H1 (cell line): ENCODE measurements around the gene MYMX. TPM values are rescaled to one million over a fixed set of nuclear protein-coding genes. Genes with fewer than 3 reads are reported as not detected.
A peak's percentile ranks its signal among the peaks of the same experiment; 100 is the strongest.

ENCODE experiments used
- CTCF ChIA-PET: fragments of 300-600 bp; sonication (Branson Sonifier 250); formaldehyde crosslinking; loops from one replicate; lab custom pipeline; 2021; ENCODE audit not compliant: partially characterized antibody; lab: Charles Lee
- POLR2A ChIA-PET: fragments of 300-600 bp; sonication (Branson Sonifier 250); formaldehyde crosslinking; loops from one replicate; lab custom pipeline; 2021; ENCODE audit warnings: inconsistent platforms; ENCODE audit not compliant: partially characterized antibody; lab: Charles Lee
- DNase-seq, 2 experiments: peaks; one replicate each; pipeline versions ENCODE4 v3.0.0 to v3.0.0-alpha.2; 2010 to 2022; ENCODE audit warnings: low spot score in 2 of 2, low read depth in 1 of 2, mixed read lengths in 1 of 2
- FAIRE-seq: peaks from 2 replicates; lab custom pipeline; 2011; peaks lifted over from hg19 to GRCh38; lab: Jason Lieb, UNC
- H2AFZ ChIP-seq: 2 replicates; pipeline ENCODE4 v1.8.1; 2012; ENCODE audit warnings: low read length, inconsistent platforms
- H2AK5ac ChIP-seq: 2 replicates; pipeline ENCODE4 v1.6.1; 2013; ENCODE audit warnings: low read depth, low read length
- H2BK120ac ChIP-seq: replicated peaks from 2 replicates; pipeline ENCODE3; 2013; ENCODE audit warnings: low read depth, low read length, inconsistent platforms
- H2BK12ac ChIP-seq: 2 replicates; pipeline ENCODE4 v1.6.1; 2013; ENCODE audit warnings: low read depth, low read length
- H2BK15ac ChIP-seq: 2 replicates; pipeline ENCODE4 v1.6.1; 2013; ENCODE audit warnings: low read length
- H2BK20ac ChIP-seq: 2 replicates; pipeline ENCODE4 v1.6.1; 2013; ENCODE audit warnings: low read length
- H2BK5ac ChIP-seq: 2 replicates; pipeline ENCODE4 v1.6.1; 2013; ENCODE audit warnings: low read depth, low read length
- H3K14ac ChIP-seq: 2 replicates; pipeline ENCODE4 v1.6.1; 2013; ENCODE audit warnings: inconsistent platforms; ENCODE audit not compliant: insufficient read length
- H3K18ac ChIP-seq: 2 replicates; pipeline ENCODE4 v1.6.1; 2013; ENCODE audit warnings: low read length; ENCODE audit errors: extremely low read depth
- H3K23ac ChIP-seq: 2 replicates; pipeline ENCODE4 v1.6.1; 2013; ENCODE audit warnings: inconsistent platforms; ENCODE audit not compliant: insufficient read length
- H3K23me2 ChIP-seq: 2 replicates; pipeline ENCODE4 v1.6.1; 2013; ENCODE audit warnings: low read depth, low read length
- H3K27ac ChIP-seq: 2 replicates; pipeline ENCODE4 v1.6.1; 2011; ENCODE audit warnings: low read depth, low read length, inconsistent platforms
- H3K27me3 ChIP-seq, 4 experiments: replicated peaks in 1 of 4; 1 replicate in 1 of 4; 2 replicates in 3 of 4; pipeline versions ENCODE4 v1.6.1 to v1.8.1; 2011 to 2013; ENCODE audit warnings: low read length in 3 of 4, mild to moderate bottlenecking in 3 of 4, inconsistent platforms in 2 of 4, mixed read lengths in 2 of 4, moderate library complexity in 1 of 4; ENCODE audit not compliant: control insufficient read depth in 3 of 4, insufficient read depth in 3 of 4; ENCODE audit errors: extremely low read depth in 1 of 4
- H3K36me3 ChIP-seq, 4 experiments: 2 replicates each; pipeline versions ENCODE4 v1.6.1 to v1.8.1; 2011 to 2013; ENCODE audit warnings: mild to moderate bottlenecking in 4 of 4, low read length in 3 of 4, moderate library complexity in 2 of 4, control low read depth in 1 of 4, inconsistent platforms in 1 of 4; ENCODE audit not compliant: insufficient read depth in 4 of 4, control insufficient read depth in 2 of 4
- H3K4ac ChIP-seq: replicated peaks from 2 replicates; pipeline ENCODE3; 2013; ENCODE audit warnings: low read length, low read depth, mixed read lengths, inconsistent platforms; ENCODE audit not compliant: insufficient read length
- H3K4me1 ChIP-seq, 4 experiments: replicated peaks in 1 of 4; 1 replicate in 1 of 4; 2 replicates in 3 of 4; pipeline versions ENCODE4 v1.6.1 to v1.8.1; 2011 to 2013; ENCODE audit warnings: low read length in 3 of 4, inconsistent platforms in 2 of 4, mixed read lengths in 1 of 4; ENCODE audit not compliant: insufficient read depth in 4 of 4, control insufficient read depth in 3 of 4
- H3K4me2 ChIP-seq, 2 experiments: 2 replicates each; pipeline versions ENCODE4 v1.6.1 to v1.8.1; 2011 to 2013; ENCODE audit warnings: low read depth in 2 of 2, low read length in 2 of 2, control low read depth in 1 of 2, inconsistent platforms in 1 of 2, mild to moderate bottlenecking in 1 of 2; ENCODE audit not compliant: insufficient read depth in 1 of 2
- H3K4me3 ChIP-seq, 4 experiments: fragments of 200-600, 300-600 bp in 1 of 4; sonication (generic), shearing (Covaris generic), sonication (Bioruptor Twin) in 1 of 4; 2 replicates each; pipeline versions ENCODE4 v1.5.1 to v1.8.1; 2011 to 2016; ENCODE audit warnings: low read length in 4 of 4, low read depth in 3 of 4, control low read depth in 2 of 4, inconsistent platforms in 2 of 4, mild to moderate bottlenecking in 2 of 4, mixed read lengths in 1 of 4, moderate library complexity in 1 of 4; ENCODE audit not compliant: insufficient read depth in 2 of 4; ENCODE audit errors: extremely low read depth in 1 of 4
- H3K56ac ChIP-seq: replicated peaks from 2 replicates; pipeline ENCODE3; 2013; ENCODE audit warnings: low read depth, mild to moderate bottlenecking, mixed read lengths, low read length, inconsistent platforms; ENCODE audit not compliant: insufficient read length
- H3K79me1 ChIP-seq: 2 replicates; pipeline ENCODE4 v1.6.1; 2013; ENCODE audit warnings: low read depth, low read length, control low read depth
- H3K79me2 ChIP-seq, 2 experiments: 2 replicates each; pipeline versions ENCODE4 v1.6.1 to v1.8.1; 2012 to 2013; ENCODE audit warnings: low read length in 2 of 2, mild to moderate bottlenecking in 2 of 2, inconsistent platforms in 1 of 2; ENCODE audit not compliant: insufficient read depth in 2 of 2, control insufficient read depth in 1 of 2
- H3K9ac ChIP-seq, 4 experiments: replicated peaks in 1 of 4; 1 replicate in 1 of 4; 2 replicates in 3 of 4; pipeline versions ENCODE4 v1.6.1 to v1.8.1; 2011 to 2013; ENCODE audit warnings: low read depth in 3 of 4, low read length in 3 of 4, control low read depth in 2 of 4, mild to moderate bottlenecking in 2 of 4, moderate library complexity in 2 of 4, inconsistent platforms in 1 of 4; ENCODE audit errors: extremely low read depth in 1 of 4
- H3K9me3 ChIP-seq, 2 experiments: 2 replicates each; pipeline versions ENCODE4 v1.6.1 to v1.8.1; 2012 to 2013; ENCODE audit warnings: mild to moderate bottlenecking in 2 of 2, moderate library complexity in 2 of 2, control low read depth in 1 of 2, inconsistent platforms in 1 of 2, low read depth in 1 of 2, low read length in 1 of 2, mixed read lengths in 1 of 2; ENCODE audit not compliant: insufficient read depth in 2 of 2
- H4K20me1 ChIP-seq, 2 experiments: replicated peaks in 1 of 2; 2 replicates each; pipeline versions ENCODE3 to v1.8.1; 2011 to 2013; ENCODE audit warnings: inconsistent platforms in 2 of 2, low read length in 2 of 2, mild to moderate bottlenecking in 1 of 2; ENCODE audit not compliant: insufficient read depth in 2 of 2, control insufficient read depth in 1 of 2
- H4K5ac ChIP-seq: 2 replicates; pipeline ENCODE4 v1.6.1; 2013; ENCODE audit warnings: low read length, low read depth, mixed read lengths, inconsistent platforms; ENCODE audit not compliant: insufficient read length
- H4K8ac ChIP-seq: 2 replicates; pipeline ENCODE4 v1.8.0; 2013; ENCODE audit warnings: mild to moderate bottlenecking, moderate library complexity, low read length, inconsistent platforms; ENCODE audit not compliant: insufficient read depth; ENCODE audit errors: extremely low read depth
- H4K91ac ChIP-seq: replicated peaks from 2 replicates; pipeline ENCODE3; 2013; ENCODE audit warnings: low read length, mixed read lengths, inconsistent platforms; ENCODE audit not compliant: insufficient read length
- KDM5A ChIP-seq: fragments of 200-600 bp; IDR thresholded peaks from 2 replicates; pipeline ENCODE4 v1.7.1; 2012; ENCODE audit warnings: mild to moderate bottlenecking, low read length, inconsistent platforms, mixed read lengths
- RAD21 ChIP-seq, 2 experiments: IDR thresholded peaks in 1 of 2; conservative IDR thresholded peaks in 1 of 2; 2 replicates each; pipeline ENCODE4 v1.6.1; 2011; ENCODE audit warnings: low read depth in 2 of 2, low read length in 2 of 2, improper control_type of control experiment in 1 of 2, inconsistent platforms in 1 of 2, mild to moderate bottlenecking in 1 of 2, moderate library complexity in 1 of 2
- WGBS, 2 experiments: shearing (Covaris generic) in 1 of 2; methylation state at CpG; one replicate each; pipeline versions ENCODE4 v1.1.6 to v1.1.7; 2013 to 2015; ENCODE audit warnings: low lambda C conversion rate in 2 of 2, mixed read lengths in 2 of 2, inconsistent platforms in 1 of 2, low coverage in 1 of 2, missing lambda C conversion rate in 1 of 2; ENCODE audit not compliant: insufficient replicate concordance in 2 of 2, insufficient coverage in 1 of 2, insufficient read length in 1 of 2; ENCODE audit errors: extremely low coverage in 1 of 2, missing lambda C conversion rate in 1 of 2; 5-methylcytosine and 5-hydroxymethylcytosine counted together
- polyA plus RNA-seq, 7 experiments: library from polyadenylated mRNA; depleted of rRNA in 3 of 7; stranded (reverse) in 5 of 7; unstranded in 2 of 7; fragments of >200 nt in 5 of 7; fragments of 200-250 nt in 2 of 7; gene quantifications; 1 replicate in 5 of 7; 2 replicates in 1 of 7; 4 replicates in 1 of 7; pipeline versions ENCODE4 v1.2.1 to v1.2.3, GENCODE V29; 2011 to 2013; ENCODE audit warnings: missing spikeins in 2 of 7, mixed read lengths in 2 of 7
- total RNA-seq: library from RNA; stranded (reverse); fragmentation: NEBNext Ultra II Directional; extraction: Animal tissue kit (Norgen Biotek cat#: 25700); gene quantifications from 2 replicates; pipeline ENCODE4 v1.2.1, GENCODE V29; 2021

Gene MYMX
- total and polyA plus RNA-seq, 2 of the 8 experiments (the other 6 are each of a cell fraction or from before 2014, with no cell fraction given), result 4.7 to 6.9 TPM

DNA sequence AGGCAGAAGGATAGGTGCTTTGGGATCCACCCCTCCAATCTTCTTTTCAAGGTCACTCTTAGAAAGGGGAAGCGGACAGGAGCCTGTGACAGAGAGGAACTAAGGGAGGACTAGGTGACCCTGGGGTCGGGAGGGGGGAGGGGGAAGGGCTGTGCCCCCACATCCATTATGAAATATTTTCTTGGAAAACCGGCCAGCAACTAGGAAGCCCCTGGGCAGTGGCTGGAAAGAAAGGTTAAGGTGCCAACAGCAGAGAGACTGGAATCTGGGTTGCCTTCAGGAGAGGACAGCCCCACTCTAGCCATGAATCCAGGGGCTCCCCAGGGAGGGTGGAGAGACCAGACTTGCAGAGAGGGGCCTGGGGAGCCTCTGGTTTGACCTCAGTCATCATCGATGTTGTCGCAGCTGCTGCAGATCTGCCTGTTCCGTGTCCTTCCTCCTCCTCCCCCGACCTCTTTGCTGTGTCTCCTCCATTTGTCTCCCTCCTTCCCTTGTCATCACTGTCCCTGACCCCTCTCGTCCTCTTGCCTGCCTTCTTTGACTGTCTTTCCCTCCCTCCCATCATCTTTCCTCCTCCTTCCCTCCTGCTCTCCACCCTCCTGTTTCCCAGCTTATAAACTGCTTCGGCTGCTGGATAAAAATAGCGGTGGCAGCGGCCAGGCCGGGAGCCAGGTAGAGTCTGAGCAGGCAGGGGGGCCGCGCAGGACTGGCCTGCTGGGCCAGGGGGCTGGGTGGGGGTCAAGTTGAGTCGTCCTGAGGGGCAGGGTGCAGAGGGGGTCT lies 9.8 kb downstream of the MYMX start:
- H3K56ac ChIP-seq, result no peak overlapping the region
- no peak for DNase-seq

More for the DNA sequence above, 9.8 kb downstream of the MYMX start:
- TF ChIP-seq KDM5A (no peak), RAD21 (IDR thresholded peaks at IDR 0.05 in 1 of 2, conservative IDR thresholded peaks at IDR 0.05 in 1 of 2; ENCODE audit: low read depth in 2 of 2, low read length in 2 of 2) (no peak)
- H2AFZ ChIP-seq, result no peak overlapping the region
- H4K20me1 ChIP-seq, result peaks cover 30 to 43% of the 10 kb centered on the region in 2 experiments
- peak overlapping the region; percentile 94 to 95 for H3K4me2 ChIP-seq
- no peaks in the 10 kb centered on the region for H3K9me3 ChIP-seq
- peaks cover 16 to 34% (median 28%) of the 10 kb centered on the region in 4 experiments; a peak in 7 of 8 replicates for H3K36me3 ChIP-seq
- ChIA-PET CTCF (interaction anchor here (1.0 to 19.4 kb wide), 11 partner anchors 9 to 130 kb away, joined by 3 to 287 read pairs (median 14); partner anchors contain the start of genes HSP90AB1 and SLC35B2), POLR2A (interaction anchor here (0.8 to 21.0 kb wide), 11 partner anchors 9 to 102 kb away, joined by 3 to 477 read pairs (median 6); partner anchors contain the start of genes HSP90AB1 and SLC35B2)
- H3K23me2 ChIP-seq, result peaks cover 16% of the 10 kb centered on the region
- H4K91ac ChIP-seq, result no peak overlapping the region
- H3K4me3 ChIP-seq, result peak overlapping the region in 1 of 4 experiments; percentile 29; a peak in 1 of 8 replicates
- H4K5ac ChIP-seq, result no peak overlapping the region
- FAIRE-seq, result no peak
- H3K23ac ChIP-seq, result no peak overlapping the region
- 83% methylated on average over 13 of the region's 15 CpGs; no CpG with 5 or more reads in 1 of the 2 experiments for WGBS, 2 experiments
- H3K18ac ChIP-seq, result no peak overlapping the region
- peaks cover 15 to 40% (median 32%) of the 10 kb centered on the region in 4 experiments for H3K4me1 ChIP-seq
- peaks cover 25% of the 10 kb centered on the region for H3K79me1 ChIP-seq
- no peak overlapping the region; the same call in 1 of the 2 replicates for H3K27ac ChIP-seq
- H3K14ac ChIP-seq, result no peak overlapping the region
- no peak overlapping the region for H3K9ac ChIP-seq
- no peak overlapping the region for H2BK12ac ChIP-seq
- no peak overlapping the region for H2BK120ac ChIP-seq
- 0 out of 2 replicates have a peak overlapping the region, but pooled peaks have one; percentile 92 for H2BK15ac ChIP-seq
- peaks cover 10 to 48% of the 10 kb centered on the region in 2 experiments; a peak in 3 of 4 replicates for H3K79me2 ChIP-seq
- no peaks in the 10 kb centered on the region for H3K27me3 ChIP-seq
- H4K8ac ChIP-seq, result no peak overlapping the region
- no peak overlapping the region for H3K4ac ChIP-seq
- H2BK5ac ChIP-seq, result no peak overlapping the region; the same call in 1 of the 2 replicates
- no peak overlapping the region for H2BK20ac ChIP-seq
- no peak overlapping the region for H2AK5ac ChIP-seq
